ENCODE results near the gene FCGR3A. TPM values are rescaled to one million over a fixed set of nuclear protein-coding genes. Genes with fewer than 3 reads are reported as not detected.

The FCGR3A gene
- total RNA-seq, 1 donor from 2014 or later = not detected

GRCh38 chr1:161505686-161506085 is 43.9 kb downstream of the FCGR3A start:
- Histone ChIP-seq H3K36me3 (ENCODE audit: control insufficient read depth, insufficient read depth, low read length) (no peaks in the 10 kb centered on the region), H3K27me3 (ENCODE audit: control insufficient read depth, insufficient read depth, low read length) (no peaks in the 10 kb centered on the region), H3K4me3 (ENCODE audit: low read depth, low read length) (no peak overlapping the region)
- no peak for DNase-seq (ENCODE audit: low read depth)
- no peak for TF ChIP-seq CTCF (IDR thresholded peaks at IDR 0.05; ENCODE audit: insufficient read depth, low read length, severe bottlenecking)
- FAIRE-seq = no peak

DNA sequence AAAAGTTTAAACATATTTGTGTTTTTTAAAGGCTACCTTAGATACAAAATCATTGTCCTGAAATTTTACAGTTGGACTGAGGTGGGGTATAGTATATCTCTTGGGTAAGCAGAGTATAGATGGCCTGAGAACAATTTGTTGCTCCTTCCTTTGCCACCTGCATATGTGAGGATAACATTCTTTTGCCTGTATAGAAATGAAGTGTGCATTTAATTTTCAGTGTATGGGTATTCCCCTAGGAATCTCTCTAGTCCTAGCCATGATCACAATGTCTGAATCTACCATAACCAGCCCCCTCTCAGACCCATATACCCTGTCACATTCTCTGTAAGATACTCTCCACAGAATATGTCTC is 46.2 kb downstream of the FCGR3A start:
- no peak for FAIRE-seq
- no peaks in the 10 kb centered on the region for H3K36me3 ChIP-seq (ENCODE audit: control insufficient read depth, insufficient read depth, low read length)
- no peak overlapping the region for H3K4me3 ChIP-seq (ENCODE audit: low read depth, low read length)
- H3K27me3 ChIP-seq (ENCODE audit: control insufficient read depth, insufficient read depth, low read length) = no peaks in the 10 kb centered on the region
- no peak for DNase-seq (ENCODE audit: low read depth)
- no peak for TF ChIP-seq CTCF (IDR thresholded peaks at IDR 0.05; ENCODE audit: insufficient read depth, low read length, severe bottlenecking)

DNA sequence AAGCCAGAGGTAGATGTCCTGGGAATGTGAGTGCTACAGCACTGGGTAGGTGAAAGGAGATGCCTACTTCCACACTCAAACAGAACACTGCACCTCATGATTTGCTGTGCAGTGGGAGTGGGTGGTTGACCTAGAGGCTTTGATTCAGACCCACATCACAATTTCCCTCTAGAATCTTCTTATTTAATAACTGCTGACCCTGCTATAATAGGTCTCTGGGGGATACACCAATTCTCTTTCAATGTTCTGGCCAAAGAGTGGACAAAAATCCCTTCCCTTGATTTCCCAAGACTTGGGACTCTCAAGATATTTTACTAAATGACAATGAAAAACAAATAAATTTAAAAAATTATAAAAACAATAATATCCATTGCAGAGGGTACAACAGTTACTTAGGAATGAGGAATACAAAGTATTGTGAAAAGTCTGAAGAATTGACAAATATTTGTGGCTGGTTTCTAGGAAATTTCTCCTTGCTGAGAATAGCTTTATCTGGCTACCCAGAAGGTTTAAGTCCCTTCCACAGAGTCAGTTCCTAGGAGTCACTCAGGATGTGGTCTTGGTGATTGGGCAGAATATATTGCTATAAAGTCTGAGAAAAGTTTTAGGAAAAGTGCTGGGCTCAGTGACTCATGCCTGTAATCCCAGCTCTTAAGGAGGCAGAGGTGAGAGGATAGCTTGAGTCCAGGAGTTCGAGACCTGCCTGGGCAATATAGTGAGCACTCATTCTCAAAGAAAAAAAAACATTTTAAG is 46.8 kb downstream of the FCGR3A start:
- Histone ChIP-seq H3K27me3 (ENCODE audit: control insufficient read depth, insufficient read depth, low read length) (no peaks in the 10 kb centered on the region), H3K4me3 (ENCODE audit: low read depth, low read length) (no peak overlapping the region), H3K36me3 (ENCODE audit: control insufficient read depth, insufficient read depth, low read length) (no peaks in the 10 kb centered on the region)
- DNase-seq (ENCODE audit: low read depth) (no peak), FAIRE-seq (no peak)
- TF ChIP-seq CTCF (IDR thresholded peaks at IDR 0.05; ENCODE audit: insufficient read depth, low read length, severe bottlenecking) = no peak

- DNase-seq (ENCODE audit: low read depth) = no peak
- no peak overlapping the region for H3K4me3 ChIP-seq (ENCODE audit: low read depth, low read length)
- no peak for FAIRE-seq
- H3K36me3 ChIP-seq (ENCODE audit: control insufficient read depth, insufficient read depth, low read length) = no peaks in the 10 kb centered on the region
- H3K27me3 ChIP-seq (ENCODE audit: control insufficient read depth, insufficient read depth, low read length) = peaks cover 2% of the 10 kb centered on the region
- no peak for TF ChIP-seq CTCF (IDR thresholded peaks at IDR 0.05; ENCODE audit: insufficient read depth, low read length, severe bottlenecking)
Measured at GRCh38 chr1:161502181-161502580, 47.4 kb downstream of the FCGR3A start.

DNA sequence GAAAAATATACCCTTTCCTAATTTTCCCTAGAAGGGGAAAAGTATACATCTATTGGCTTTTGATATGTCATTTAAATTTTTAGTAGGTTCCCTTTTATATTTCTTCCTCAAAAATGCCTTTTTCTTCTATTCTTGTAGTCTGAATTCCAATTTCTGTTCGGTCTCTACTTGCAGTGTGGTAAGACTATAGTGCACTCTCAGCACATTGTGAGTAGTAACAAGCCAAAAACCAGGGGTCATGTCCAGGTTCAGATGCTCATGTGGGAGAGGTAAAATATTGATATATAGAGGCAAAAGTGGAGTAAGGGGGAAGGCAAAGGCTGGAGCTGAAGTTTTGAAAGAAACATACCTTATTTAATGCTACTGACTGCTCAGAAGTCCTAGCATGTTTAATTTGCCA is 48.4 kb downstream of the FCGR3A start:
- TF ChIP-seq CTCF (IDR thresholded peaks at IDR 0.05; ENCODE audit: insufficient read depth, low read length, severe bottlenecking) = no peak
- DNase-seq (ENCODE audit: low read depth) (no peak), FAIRE-seq (no peak)
- H3K27me3 ChIP-seq (ENCODE audit: control insufficient read depth, insufficient read depth, low read length) = peaks cover 2% of the 10 kb centered on the region
- H3K36me3 ChIP-seq (ENCODE audit: control insufficient read depth, insufficient read depth, low read length) = no peaks in the 10 kb centered on the region
- H3K4me3 ChIP-seq (ENCODE audit: low read depth, low read length) = no peak overlapping the region
